Uterus (tissue), 4 donors: ENCODE data around the gene MGAT4A. TPM values are rescaled to one million over a fixed set of nuclear protein-coding genes. Genes with fewer than 3 reads are reported as not detected.

Experiments used
- DNase-seq, 2 donors: peaks; one replicate each; pipeline ENCODE4 v3.0.0-alpha.2; 2019 to 2020
- H3K27ac ChIP-seq, 2 donors: fragments of 200-600 bp; sonication (generic); 1 replicate in 1 of 2; 2 replicates in 1 of 2; pipeline ENCODE4 v1.5.1; 2016 to 2018
- H3K27me3 ChIP-seq, 2 donors: fragments of 200-600 bp; sonication (generic); one replicate each; pipeline ENCODE4 v1.5.1; 2018 to 2019; ENCODE audit warnings: control low read depth in 1 of 2
- H3K36me3 ChIP-seq, 2 donors: fragments of 200-600 bp; sonication (generic); one replicate each; pipeline ENCODE4 v1.5.1; 2019; ENCODE audit warnings: control low read depth in 1 of 2
- H3K4me1 ChIP-seq, 2 donors: fragments of 200-600 bp; sonication (generic); one replicate each; pipeline ENCODE4 v1.5.1; 2018 to 2019; ENCODE audit warnings: control low read depth in 1 of 2
- H3K4me3 ChIP-seq, 2 donors: fragments of 200-600 bp; sonication (generic); 1 replicate in 1 of 2; 2 replicates in 1 of 2; pipeline ENCODE4 v1.5.1; 2018 to 2019; ENCODE audit warnings: mild to moderate bottlenecking in 1 of 2
- H3K9me3 ChIP-seq, 2 donors: fragments of 200-600 bp; sonication (generic); one replicate each; pipeline ENCODE4 v1.5.1; 2019; ENCODE audit warnings: control low read depth in 1 of 2
- POLR2A ChIP-seq, 2 donors: fragments of 450-650 bp; IDR thresholded peaks; one replicate each; pipeline ENCODE4 v1.6.1; 2016; ENCODE audit warnings: antibody characterized with exemption in 2 of 2, mild to moderate bottlenecking in 1 of 2, moderate library complexity in 1 of 2
- intact Hi-C: fragments of 100-400 bp; cut with DNase I; formaldehyde crosslinking; loops from one replicate; pipeline ENCODE4 v1.15.1; 2023; ENCODE audit warnings: low total_unique reads
- total RNA-seq, 4 donors: library from RNA; depleted of rRNA in 3 of 4; stranded (reverse); fragments of >200 nt in 3 of 4; gene quantifications; one replicate each; pipeline versions ENCODE4 v1.1.0 to v1.2.4, GENCODE V29; 2014 to 2023
- TF ChIP-seq, protein P1 (sequence below), 4 experiments: fragments of 200-600 bp in 2 of 4; fragments of 450-650 bp in 2 of 4; sonication (generic) in 2 of 4; IDR thresholded peaks; one replicate each; pipeline ENCODE4 v1.5.1; 2016 to 2019; ENCODE audit warnings: antibody characterized with exemption in 4 of 4, mild to moderate bottlenecking in 2 of 4, moderate library complexity in 1 of 4
- donor health status: DM: yes; HTN: yes; CAD: no.

The MGAT4A gene
- total RNA-seq, 4 donors from 2014 or later = 25.9 to 107 (median 52.9) TPM

DNA sequence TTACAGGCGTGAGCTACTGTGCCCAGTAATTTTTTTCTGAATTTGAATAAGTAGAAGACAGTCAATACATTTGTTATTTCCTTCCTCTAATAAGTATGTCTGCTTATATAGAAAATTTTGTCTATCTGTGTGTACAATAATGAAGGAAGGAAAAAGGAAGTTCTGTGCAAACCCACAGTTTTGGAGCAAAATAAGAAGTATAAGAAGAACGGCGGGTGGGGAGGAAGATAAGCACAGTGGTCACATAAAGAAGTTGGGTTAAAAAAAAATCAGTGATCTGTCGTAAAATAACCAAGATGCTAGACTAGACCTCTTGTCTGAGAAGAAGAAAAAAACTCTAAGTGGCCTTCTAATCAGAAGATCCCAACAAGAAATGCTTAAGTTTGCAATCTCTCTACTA, 20.2 kb downstream of the MGAT4A start:
- intact Hi-C loops = no loop called here
- Histone ChIP-seq H3K27ac (no peak overlapping the region), H3K36me3 (no peaks in the 10 kb centered on the region), H3K4me3 (no peak overlapping the region), H3K9me3 (no peaks in the 10 kb centered on the region), H3K27me3 (no peaks in the 10 kb centered on the region), H3K4me1 (no peaks in the 10 kb centered on the region)
- no peak for DNase-seq
- TF ChIP-seq, protein P1, sequence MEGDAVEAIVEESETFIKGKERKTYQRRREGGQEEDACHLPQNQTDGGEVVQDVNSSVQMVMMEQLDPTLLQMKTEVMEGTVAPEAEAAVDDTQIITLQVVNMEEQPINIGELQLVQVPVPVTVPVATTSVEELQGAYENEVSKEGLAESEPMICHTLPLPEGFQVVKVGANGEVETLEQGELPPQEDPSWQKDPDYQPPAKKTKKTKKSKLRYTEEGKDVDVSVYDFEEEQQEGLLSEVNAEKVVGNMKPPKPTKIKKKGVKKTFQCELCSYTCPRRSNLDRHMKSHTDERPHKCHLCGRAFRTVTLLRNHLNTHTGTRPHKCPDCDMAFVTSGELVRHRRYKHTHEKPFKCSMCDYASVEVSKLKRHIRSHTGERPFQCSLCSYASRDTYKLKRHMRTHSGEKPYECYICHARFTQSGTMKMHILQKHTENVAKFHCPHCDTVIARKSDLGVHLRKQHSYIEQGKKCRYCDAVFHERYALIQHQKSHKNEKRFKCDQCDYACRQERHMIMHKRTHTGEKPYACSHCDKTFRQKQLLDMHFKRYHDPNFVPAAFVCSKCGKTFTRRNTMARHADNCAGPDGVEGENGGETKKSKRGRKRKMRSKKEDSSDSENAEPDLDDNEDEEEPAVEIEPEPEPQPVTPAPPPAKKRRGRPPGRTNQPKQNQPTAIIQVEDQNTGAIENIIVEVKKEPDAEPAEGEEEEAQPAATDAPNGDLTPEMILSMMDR (IDR thresholded peaks at IDR 0.05) = no peak
- TF ChIP-seq POLR2A (IDR thresholded peaks at IDR 0.05) = no peak

DNA sequence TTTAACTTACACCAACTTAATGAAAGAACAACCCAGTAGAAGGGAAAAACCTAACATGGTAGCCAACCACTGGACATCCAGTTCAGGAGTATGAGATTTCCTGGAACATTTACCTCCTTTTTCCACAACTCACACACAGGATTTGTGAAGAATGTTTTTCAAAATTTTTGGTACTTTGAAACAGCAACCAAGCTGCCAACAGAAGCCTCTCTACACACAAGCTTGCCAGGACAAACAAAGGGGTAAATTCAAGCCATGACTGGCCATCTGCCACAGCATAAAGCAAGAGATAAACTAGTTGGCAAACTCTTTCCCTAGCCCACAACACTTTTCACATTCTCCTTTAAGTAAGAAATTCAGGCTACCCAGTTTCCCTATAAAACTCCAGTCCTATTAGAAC, 21.4 kb downstream of the MGAT4A start:
- H3K36me3 ChIP-seq = no peaks in the 10 kb centered on the region
- no peaks in the 10 kb centered on the region for H3K9me3 ChIP-seq
- no peaks in the 10 kb centered on the region for H3K27me3 ChIP-seq
- no peak overlapping the region for H3K4me3 ChIP-seq
- no peaks in the 10 kb centered on the region for H3K4me1 ChIP-seq
- intact Hi-C loops = no loop called here
- peak overlapping the region in 1 of 2 donors; percentile 20 for H3K27ac ChIP-seq
- TF ChIP-seq POLR2A (IDR thresholded peaks at IDR 0.05) = no peak
- TF ChIP-seq, protein P1 (IDR thresholded peaks at IDR 0.05) = no peak
- no peak for DNase-seq

DNA sequence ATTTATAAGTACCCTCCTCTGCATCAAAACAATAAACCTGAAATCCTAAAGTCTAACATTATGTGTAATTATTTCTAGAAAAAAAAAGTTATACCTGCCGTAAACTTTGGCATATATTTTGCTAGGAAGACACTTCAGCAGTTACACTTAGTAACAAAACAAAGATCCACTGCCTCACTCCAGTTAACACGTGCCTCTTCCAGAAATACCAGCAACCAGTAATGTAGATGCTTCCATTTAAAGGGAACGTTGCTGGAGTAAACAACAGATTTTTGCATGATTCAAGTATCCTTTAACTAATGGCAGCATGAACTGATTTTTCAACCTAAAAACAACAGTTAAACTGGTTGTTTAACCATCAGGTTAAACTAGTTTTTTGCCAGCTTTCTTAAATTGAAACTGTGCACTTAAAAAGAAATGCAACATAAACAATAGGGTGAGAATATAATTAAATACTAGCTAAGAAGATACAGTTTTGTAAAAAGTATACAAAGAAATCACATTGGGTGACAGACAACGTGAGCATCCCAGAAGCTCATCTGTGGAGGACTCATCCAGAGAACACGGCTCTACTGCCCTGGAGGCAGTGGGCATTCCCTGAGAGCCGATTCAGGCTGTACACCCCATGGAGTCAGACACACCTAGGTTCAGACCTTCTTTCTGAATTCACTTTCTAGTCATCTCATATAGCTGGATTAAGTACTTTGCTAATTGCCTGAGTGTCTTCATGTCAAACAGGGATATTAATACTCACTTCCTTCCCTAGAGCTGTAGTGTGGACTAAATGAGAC, 22.3 kb downstream of the MGAT4A start:
- TF ChIP-seq, protein P1 (IDR thresholded peaks at IDR 0.05) = no peak
- TF ChIP-seq POLR2A (IDR thresholded peaks at IDR 0.05) = no peak
- Histone ChIP-seq H3K27ac (peak overlapping the region; percentile 16 to 35), H3K4me1 (no peaks in the 10 kb centered on the region), H3K4me3 (no peak overlapping the region), H3K9me3 (no peaks in the 10 kb centered on the region), H3K27me3 (no peaks in the 10 kb centered on the region), H3K36me3 (no peaks in the 10 kb centered on the region)
- no peak for DNase-seq
- intact Hi-C loops = no loop called here

DNA sequence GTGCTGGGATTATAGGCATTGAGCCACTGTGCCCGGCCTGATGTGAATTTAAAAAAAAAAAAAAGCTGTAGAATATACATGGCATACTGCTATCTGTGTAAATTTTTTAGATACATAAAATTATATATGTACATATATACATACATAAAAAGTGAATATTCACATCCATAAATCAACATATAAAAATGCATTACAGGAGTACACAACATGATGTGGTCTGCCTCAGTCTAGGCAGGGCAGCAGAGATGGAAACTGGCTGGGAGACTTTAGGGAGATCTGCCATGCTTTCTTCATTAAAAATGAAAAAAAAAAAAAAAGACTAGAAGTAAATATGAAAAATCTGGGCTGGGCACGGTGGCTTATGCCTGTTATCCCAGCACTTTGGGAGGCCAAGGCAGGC, 24.3 kb downstream of the MGAT4A start:
- Histone ChIP-seq H3K4me3 (no peak overlapping the region), H3K27me3 (no peaks in the 10 kb centered on the region), H3K36me3 (no peaks in the 10 kb centered on the region), H3K9me3 (no peaks in the 10 kb centered on the region), H3K4me1 (peaks cover 0 to 3% of the 10 kb centered on the region in 2 donors), H3K27ac (no peak overlapping the region)
- no peak for DNase-seq
- no peak for TF ChIP-seq POLR2A (IDR thresholded peaks at IDR 0.05)
- TF ChIP-seq, protein P1 (IDR thresholded peaks at IDR 0.05) = no peak
- intact Hi-C loops = no loop called here

DNA sequence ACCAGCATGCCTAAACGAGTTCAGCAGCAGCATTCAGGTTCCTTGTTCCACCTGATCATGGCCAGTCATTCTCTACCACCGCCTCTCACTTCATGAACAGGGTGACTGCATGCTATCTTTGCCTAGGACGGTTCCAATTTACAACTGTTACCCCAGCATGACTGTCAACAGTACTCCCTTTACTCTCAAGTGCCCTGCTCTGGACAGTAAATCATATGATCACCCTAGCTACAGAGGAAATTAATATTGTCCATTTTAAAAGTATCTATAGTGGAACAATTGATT, 25.7 kb downstream of the MGAT4A start:
- intact Hi-C loops = no loop called here
- Histone ChIP-seq H3K27me3 (no peaks in the 10 kb centered on the region), H3K36me3 (no peaks in the 10 kb centered on the region), H3K27ac (no peak overlapping the region), H3K4me1 (peaks cover 0 to 3% of the 10 kb centered on the region in 2 donors), H3K9me3 (no peaks in the 10 kb centered on the region), H3K4me3 (no peak overlapping the region)
- no peak for TF ChIP-seq POLR2A (IDR thresholded peaks at IDR 0.05)
- TF ChIP-seq, protein P1 (IDR thresholded peaks at IDR 0.05) = no peak
- no peak for DNase-seq
